IMR-90 (cell line): ENCODE measurements around the gene MTA1. TPM values are rescaled to one million over a fixed set of nuclear protein-coding genes. Genes with fewer than 3 reads are reported as not detected.

Experiments used
- ATAC-seq: fragments of 200-7000 bp; cut with Tn5 transposase; 2 replicates; pipeline ENCODE4 v1.9.1; 2020; ENCODE audit warnings: low read depth, mild to moderate bottlenecking, moderate library complexity
- BruUV-seq: library from RNA; stranded (reverse); fragments of 400-500 nt; replicated peaks from 2 replicates; lab custom pipeline; 2021; lab: Mats Ljungman, UMichigan
- CTCF ChIA-PET: fragments of 300-600 bp; formaldehyde crosslinking; extraction: SDS; loops from one replicate; lab custom pipeline; 2021; ENCODE audit warnings: antibody characterized with exemption; lab: Yijun Ruan, JAX
- POLR2A ChIA-PET: fragments of 300-600 bp; sonication (Branson Sonifier 250); formaldehyde crosslinking; loops from one replicate; lab custom pipeline; 2022; ENCODE audit warnings: antibody characterized with exemption; ENCODE audit not compliant: unreplicated experiment; lab: Charles Lee
- DNase-seq: peaks from one replicate; pipeline ENCODE4 v3.0.0; 2013
- H2AFZ ChIP-seq: replicated peaks from 2 replicates; pipeline ENCODE3; 2013; ENCODE audit warnings: low read length, mild to moderate bottlenecking; ENCODE audit not compliant: poor library complexity
- H2AK5ac ChIP-seq: 2 replicates; pipeline ENCODE4 v1.6.1; 2013; ENCODE audit warnings: low read depth, low read length, inconsistent platforms
- H2AK9ac ChIP-seq: replicated peaks from 2 replicates; pipeline ENCODE3; 2013; ENCODE audit warnings: mild to moderate bottlenecking, low read depth, low read length, moderate library complexity; ENCODE audit not compliant: poor library complexity
- H2BK120ac ChIP-seq: 2 replicates; pipeline ENCODE4 v1.6.1; 2013; ENCODE audit warnings: low read depth, low read length, inconsistent platforms
- H2BK15ac ChIP-seq: 3 replicates; pipeline ENCODE4 v1.6.1; 2013; ENCODE audit warnings: low read depth, low read length, inconsistent platforms
- H2BK20ac ChIP-seq: 2 replicates; pipeline ENCODE4 v1.6.1; 2013; ENCODE audit warnings: low read depth, mild to moderate bottlenecking, inconsistent platforms, low read length, moderate library complexity
- H2BK5ac ChIP-seq: 2 replicates; pipeline ENCODE4 v1.6.1; 2013; ENCODE audit warnings: mild to moderate bottlenecking, low read depth, low read length, inconsistent platforms; ENCODE audit not compliant: poor library complexity, severe bottlenecking
- H3K14ac ChIP-seq: replicated peaks from 2 replicates; pipeline ENCODE4 v1.6.1; 2013; ENCODE audit warnings: low read depth, low read length, inconsistent platforms
- H3K18ac ChIP-seq: 2 replicates; pipeline ENCODE4 v1.6.1; 2013; ENCODE audit warnings: low read depth, low read length, control low read depth
- H3K23ac ChIP-seq: 2 replicates; pipeline ENCODE4 v1.6.1; 2013; ENCODE audit warnings: low read depth, low read length, inconsistent platforms
- H3K27ac ChIP-seq: 2 replicates; pipeline ENCODE4 v1.5.1; 2013; ENCODE audit warnings: mild to moderate bottlenecking, control low read depth, low read length; ENCODE audit not compliant: insufficient read depth
- H3K27me3 ChIP-seq: 2 replicates; pipeline ENCODE4 v1.6.1; 2013; ENCODE audit warnings: low read length; ENCODE audit not compliant: control insufficient read depth, insufficient read depth
- H3K36me3 ChIP-seq: 2 replicates; pipeline ENCODE4 v1.6.1; 2013; ENCODE audit warnings: low read length, mixed read lengths; ENCODE audit not compliant: control insufficient read depth, insufficient read depth
- H3K4ac ChIP-seq: 2 replicates; pipeline ENCODE4 v1.6.1; 2013; ENCODE audit warnings: low read depth, low read length, inconsistent platforms
- H3K4me1 ChIP-seq: 2 replicates; pipeline ENCODE4 v1.6.1; 2013; ENCODE audit warnings: low read length, mixed read lengths; ENCODE audit not compliant: control insufficient read depth, insufficient read depth
- H3K4me2 ChIP-seq: 2 replicates; pipeline ENCODE4 v1.6.1; 2013; ENCODE audit warnings: low read depth, mild to moderate bottlenecking, control low read depth, low read length, moderate library complexity
- H3K4me3 ChIP-seq: 2 replicates; pipeline ENCODE4 v1.5.1; 2013; ENCODE audit warnings: low read depth, mild to moderate bottlenecking, control low read depth, low read length, moderate library complexity; ENCODE audit not compliant: insufficient read depth
- H3K56ac ChIP-seq: 2 replicates; pipeline ENCODE4 v1.6.1; 2013; ENCODE audit warnings: low read length, inconsistent platforms; ENCODE audit not compliant: insufficient read depth; ENCODE audit errors: extremely low read depth
- H3K79me1 ChIP-seq, 2 experiments: 2 replicates each; pipeline ENCODE4 v1.6.1; 2013; ENCODE audit warnings: low read length in 2 of 2, inconsistent platforms in 1 of 2, low read depth in 1 of 2
- H3K9ac ChIP-seq: 2 replicates; pipeline ENCODE4 v1.6.1; 2013; ENCODE audit warnings: low read depth, low read length, control low read depth
- H3K9me1 ChIP-seq: 2 replicates; pipeline ENCODE4 v1.6.1; 2013; ENCODE audit warnings: low read length, inconsistent platforms; ENCODE audit not compliant: insufficient read depth
- H3K9me3 ChIP-seq: 2 replicates; pipeline ENCODE4 v1.6.1; 2013; ENCODE audit warnings: low read length; ENCODE audit not compliant: control insufficient read depth, insufficient read depth
- H4K20me1 ChIP-seq: 2 replicates; pipeline ENCODE4 v1.6.1; 2013; ENCODE audit warnings: low read length, inconsistent platforms; ENCODE audit not compliant: insufficient read depth
- H4K5ac ChIP-seq: 2 replicates; pipeline ENCODE4 v1.6.1; 2013; ENCODE audit warnings: mild to moderate bottlenecking, low read depth, low read length, control low read depth
- H4K8ac ChIP-seq, 2 experiments: 2 replicates each; pipeline ENCODE4 v1.6.1; 2013; ENCODE audit warnings: low read depth in 2 of 2, low read length in 2 of 2, control low read depth in 1 of 2, inconsistent platforms in 1 of 2
- H4K91ac ChIP-seq: 2 replicates; pipeline ENCODE4 v1.6.1; 2013; ENCODE audit warnings: low read depth, low read length, inconsistent platforms; ENCODE audit not compliant: insufficient read depth
- CEBPB ChIP-seq: IDR thresholded peaks from 2 replicates; pipeline ENCODE4 v1.6.1; 2012; ENCODE audit warnings: low read depth, low read length, improper control_type of control experiment
- CHD1 ChIP-seq: IDR thresholded peaks from 2 replicates; pipeline ENCODE4 v1.6.1; 2012; ENCODE audit warnings: low read depth, low read length, improper control_type of control experiment
- CTCF ChIP-seq: conservative IDR thresholded peaks from 2 replicates; pipeline ENCODE4 v1.5.1; 2012; ENCODE audit warnings: mild to moderate bottlenecking, low read depth, low read length, improper control_type of control experiment
- MAZ ChIP-seq: IDR thresholded peaks from 2 replicates; pipeline ENCODE4 v1.6.1; 2012; ENCODE audit warnings: low read depth, mild to moderate bottlenecking, low read length, improper control_type of control experiment, moderate library complexity, borderline replicate concordance
- SMC3 ChIP-seq: fragments of 150-350 bp; IDR thresholded peaks from 2 replicates; pipeline ENCODE4 v1.6.1; 2016; ENCODE audit warnings: low read depth, mild to moderate bottlenecking, antibody characterized with exemption, low read length, moderate library complexity
- WGBS, 2 experiments: methylation state at CpG; one replicate each; pipeline versions ENCODE4 v1.1.5 to v1.1.7; 2013; ENCODE audit warnings: missing lambda C conversion rate in 2 of 2; ENCODE audit not compliant: insufficient read length in 1 of 2; ENCODE audit errors: extremely low coverage in 2 of 2; 5-methylcytosine and 5-hydroxymethylcytosine counted together
- dilution Hi-C: fragments of 300-500 bp; cut with HindIII; formaldehyde crosslinking; loops from one replicate; pipeline ENCODE4 v1.14.3; 2018; ENCODE audit warnings: low sequenced_read_pairs; ENCODE audit not compliant: unreplicated experiment
- in situ Hi-C: fragments of 300-500 bp; cut with MboI; formaldehyde crosslinking; loops from 3 replicates; pipeline ENCODE4 v1.14.3; 2019; ENCODE audit warnings: low sequenced_read_pairs, inconsistent platforms, mixed read lengths
- intact Hi-C: fragments of 100-400 bp; cut with micrococcal nuclease; formaldehyde crosslinking; loops from 2 replicates; pipeline ENCODE4 v1.10.0; 2022
- polyA plus RNA-seq, 3 experiments: library from polyadenylated mRNA; depleted of rRNA; stranded (reverse); fragments of >200 nt; gene quantifications; 2 replicates each; pipeline ENCODE4 v1.2.3, GENCODE V29; 2012; ENCODE audit warnings: low replicate concordance in 1 of 3
- total RNA-seq: library from RNA; depleted of rRNA; stranded (reverse); fragments of >200 nt; gene quantifications from 2 replicates; pipeline ENCODE4 v1.2.3, GENCODE V29; 2012

MTA1 gene
- total and polyA plus RNA-seq, 2 of the 4 experiments (the other 2 are of a cell fraction), result 21.5 to 61.6 TPM

- no TSS peak for BruUV-seq
- Histone ChIP-seq H3K79me1 (no peaks in the 10 kb centered on the region), H3K27ac (no peak overlapping the region), H3K9ac (no peak overlapping the region), H3K4me2 (no peak overlapping the region), H3K14ac (no peak overlapping the region), H3K4me1 (no peaks in the 10 kb centered on the region), H2BK20ac (no peak overlapping the region), H2AFZ (no peak overlapping the region), H4K91ac (no peak overlapping the region), H3K18ac (no peak overlapping the region), H3K36me3 (peaks cover 2% of the 10 kb centered on the region; the same call in 1 of the 2 replicates), H4K8ac (no peak overlapping the region), H3K4ac (no peak overlapping the region), H2BK15ac (no peak overlapping the region), H2BK120ac (no peak overlapping the region), H4K5ac (no peak overlapping the region), H3K23ac (no peak overlapping the region), H2BK5ac (no peak overlapping the region), H3K27me3 (no peaks in the 10 kb centered on the region), H3K9me1 (peaks cover 4% of the 10 kb centered on the region; the same call in 1 of the 2 replicates), H3K4me3 (no peak overlapping the region), H2AK9ac (no peak overlapping the region), H4K20me1 (no peaks in the 10 kb centered on the region), H2AK5ac (no peak overlapping the region), H3K9me3 (no peaks in the 10 kb centered on the region), H3K56ac (no peak overlapping the region)
- intact Hi-C loops, result no loop called here
- 96% methylated on average over 4 of the region's 23 CpGs; no CpG with 5 or more reads in 1 of the 2 experiments for WGBS, 2 experiments
- DNase-seq (no peak), ATAC-seq (no peak)
- ChIA-PET CTCF (no interaction called here), POLR2A (no interaction called here)
- dilution Hi-C loops, result no loop called here
- in situ Hi-C loops, result no loop called here
- TF ChIP-seq CEBPB (no peak), SMC3 (no peak), CHD1 (no peak), MAZ (no peak), CTCF (no peak)
Measured at GRCh38 chr14:105377555-105378182, 42.0 kb upstream of the MTA1 start.
